GM21367 (cell line): ENCODE measurements around the gene ATG4A.

Experiments
- ATAC-seq: cut with Tn5 transposase; IDR thresholded peaks from one replicate; pipeline ENCODE4 v1.9.1; 2021; ENCODE audit not compliant: unreplicated experiment

Gene ATG4A, protein sequence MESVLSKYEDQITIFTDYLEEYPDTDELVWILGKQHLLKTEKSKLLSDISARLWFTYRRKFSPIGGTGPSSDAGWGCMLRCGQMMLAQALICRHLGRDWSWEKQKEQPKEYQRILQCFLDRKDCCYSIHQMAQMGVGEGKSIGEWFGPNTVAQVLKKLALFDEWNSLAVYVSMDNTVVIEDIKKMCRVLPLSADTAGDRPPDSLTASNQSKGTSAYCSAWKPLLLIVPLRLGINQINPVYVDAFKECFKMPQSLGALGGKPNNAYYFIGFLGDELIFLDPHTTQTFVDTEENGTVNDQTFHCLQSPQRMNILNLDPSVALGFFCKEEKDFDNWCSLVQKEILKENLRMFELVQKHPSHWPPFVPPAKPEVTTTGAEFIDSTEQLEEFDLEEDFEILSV

DNA sequence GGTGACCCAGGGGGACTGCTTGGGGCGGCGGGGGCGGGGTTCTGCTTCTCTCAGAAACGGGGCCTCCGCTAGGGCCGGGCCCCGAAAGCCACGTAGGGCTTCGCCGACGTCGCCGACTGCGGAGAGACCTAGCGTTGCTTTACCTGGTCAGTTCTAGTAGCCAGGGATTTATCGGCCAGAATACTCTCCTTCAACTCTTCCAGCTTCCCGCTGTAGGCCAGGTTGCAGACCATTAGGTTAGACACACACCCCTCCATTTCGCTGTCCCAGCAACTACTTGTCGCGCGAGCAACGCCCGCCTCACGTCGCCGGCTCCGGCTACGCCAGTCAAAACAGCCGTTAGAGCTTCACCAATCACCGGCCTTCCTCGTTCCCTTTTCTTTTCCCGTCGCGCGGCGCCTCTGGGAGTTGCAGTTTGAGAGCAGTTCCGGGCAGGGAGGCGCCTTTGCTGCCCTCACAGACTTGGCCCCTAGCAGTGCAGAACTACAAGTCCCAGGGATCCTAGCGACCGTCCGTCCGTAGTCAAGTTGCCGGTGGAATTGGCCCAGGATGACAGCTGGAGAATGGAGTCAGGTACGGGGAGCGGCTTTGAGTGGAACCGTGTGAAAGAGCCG lies at the start of gene ATG4A, which contains the start of gene PSMD10:
TSS of gene ATG4A (plus strand) at position 515 of the 614 bp plus-strand sequence. CDS start at position 564, 49 bp downstream.
TSS of gene PSMD10 (minus strand) at position 279 of the 614 bp plus-strand sequence. CDS start at position 257, 22 bp downstream.
- ATAC-seq: peak; percentile 97

DNA sequence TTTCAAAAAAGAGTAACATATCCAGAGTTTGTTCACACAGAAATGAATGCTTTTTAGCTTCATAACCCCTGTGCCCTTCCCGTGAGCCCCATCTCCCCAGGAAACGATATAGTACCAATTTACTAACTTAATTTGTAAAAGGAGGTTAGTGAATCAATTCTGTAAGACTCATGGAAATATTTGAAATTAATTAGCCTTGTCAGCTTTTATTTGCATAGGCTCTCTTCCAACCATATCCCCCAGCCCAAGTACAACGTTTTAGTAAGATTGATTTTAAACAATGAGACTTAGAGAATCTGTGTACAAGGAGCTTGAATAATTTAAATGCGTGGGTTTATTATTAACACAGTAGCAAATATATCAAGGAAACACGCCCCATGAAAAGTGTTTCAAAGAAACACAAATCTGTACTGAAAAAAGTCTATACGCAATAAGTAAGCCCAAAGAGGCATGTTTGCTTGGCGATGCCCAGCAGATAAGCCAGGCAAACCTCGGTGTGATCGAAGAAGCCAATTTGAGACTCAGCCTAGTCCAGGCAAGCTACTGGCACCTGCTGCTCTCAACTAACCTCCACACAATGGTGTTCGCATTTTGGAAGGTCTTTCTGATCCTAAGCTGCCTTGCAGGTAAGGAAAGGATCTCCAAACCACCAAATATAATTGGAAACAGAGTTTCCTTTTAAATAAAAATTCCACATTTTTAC lies 46.9 kb upstream of the ATG4A start, which contains the start of gene VSIG1:
TSS of gene VSIG1 (plus strand) at position 512 of the 703 bp plus-strand sequence. CDS start at position 578, 66 bp downstream.
- no peak for ATAC-seq

DNA sequence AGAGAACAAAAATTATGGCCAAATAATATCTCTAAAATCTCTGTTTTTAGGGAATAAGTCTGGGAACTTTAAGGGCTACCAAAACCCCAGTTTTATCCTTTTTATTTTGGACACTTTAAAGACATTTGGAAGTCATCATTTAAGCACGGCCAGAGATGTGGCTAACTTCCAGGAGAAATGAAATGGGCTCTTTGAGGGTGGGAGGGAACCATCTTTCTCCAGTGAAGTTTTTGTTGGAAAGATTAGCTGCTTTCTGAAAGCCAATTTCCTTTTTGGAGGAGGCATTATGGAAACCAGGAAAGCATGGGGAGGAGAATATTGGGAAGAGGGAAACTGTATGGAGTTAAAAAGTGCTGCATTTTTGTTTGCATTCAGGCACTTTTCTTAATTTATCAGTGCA lies 41.9 kb upstream of the ATG4A start:
- no peak for ATAC-seq

DNA sequence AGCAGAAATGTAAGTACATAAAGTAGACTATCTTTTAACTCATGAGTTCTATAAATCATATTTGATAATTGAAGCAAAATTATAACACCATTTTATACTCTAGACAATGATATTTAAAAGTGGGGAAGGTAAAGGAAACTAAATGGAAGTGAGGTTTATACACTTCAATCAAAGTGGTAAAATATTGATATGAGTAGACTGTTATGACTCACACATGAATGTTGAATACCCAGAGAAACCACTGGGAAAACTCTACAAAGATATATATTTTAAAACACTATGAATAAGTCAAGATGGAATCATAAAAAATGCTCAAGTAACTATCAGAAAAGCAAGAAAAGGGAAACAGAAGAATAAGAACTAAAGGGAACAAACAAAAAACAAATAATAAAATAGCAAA lies 38.4 kb upstream of the ATG4A start:
- no peak for ATAC-seq

DNA sequence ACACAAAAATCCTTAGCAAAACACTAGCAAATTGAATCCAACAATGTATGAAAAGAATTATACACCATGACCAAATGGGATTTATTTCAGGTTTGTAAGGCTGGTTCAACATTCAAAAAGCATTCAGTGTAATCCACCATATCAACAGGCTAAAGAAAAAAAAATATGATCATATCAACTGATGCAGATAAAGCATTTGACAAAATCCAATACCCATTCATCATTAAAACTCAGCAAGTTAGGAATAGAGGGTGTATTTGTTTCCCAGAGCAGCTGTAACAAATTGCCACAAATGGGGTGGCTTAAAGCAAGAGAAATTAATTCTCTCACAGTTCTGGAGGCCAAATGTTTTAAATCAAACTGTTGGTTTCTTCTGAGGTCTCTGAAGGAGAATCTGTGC lies 36.0 kb upstream of the ATG4A start:
- ATAC-seq: no peak

DNA sequence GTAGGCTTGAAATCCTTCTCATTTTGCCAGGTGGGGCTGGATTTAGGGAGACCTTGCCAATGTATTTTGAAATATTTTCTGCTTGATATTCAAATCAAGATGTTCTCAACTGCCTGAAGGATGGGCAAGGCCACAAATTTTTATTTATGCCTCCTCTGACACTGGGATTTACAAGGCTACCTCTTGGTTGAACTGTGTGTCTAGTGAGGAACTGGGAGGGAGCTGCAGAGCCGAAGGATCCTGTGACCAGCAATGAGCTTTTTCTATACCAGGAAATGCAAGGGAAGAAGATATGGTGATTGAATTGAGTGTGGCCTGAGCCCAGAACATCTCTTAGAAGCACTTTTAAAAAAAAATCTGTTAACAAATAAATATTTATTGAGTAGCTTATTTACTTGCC lies 31.8 kb upstream of the ATG4A start:
- no peak for ATAC-seq

DNA sequence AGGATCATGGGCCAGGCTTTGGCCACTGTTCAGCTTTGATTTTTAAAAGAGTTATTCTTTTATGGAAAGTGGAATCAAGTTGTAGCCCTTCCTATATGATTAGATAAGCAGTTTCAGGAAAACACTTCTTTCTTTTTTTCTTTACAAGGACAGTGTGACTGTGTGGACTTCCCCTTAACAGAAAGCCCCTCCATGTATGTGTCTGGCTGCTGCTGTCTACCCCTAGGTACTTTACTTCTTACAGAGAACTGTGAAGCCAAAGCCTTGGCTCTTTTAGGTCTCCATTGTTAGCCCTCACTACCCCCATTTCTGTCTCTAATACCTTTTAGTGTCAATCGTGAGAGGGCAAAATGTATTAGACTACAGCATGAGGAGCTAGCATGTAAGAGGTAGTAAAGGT lies 27.6 kb upstream of the ATG4A start:
- ATAC-seq: no peak

DNA sequence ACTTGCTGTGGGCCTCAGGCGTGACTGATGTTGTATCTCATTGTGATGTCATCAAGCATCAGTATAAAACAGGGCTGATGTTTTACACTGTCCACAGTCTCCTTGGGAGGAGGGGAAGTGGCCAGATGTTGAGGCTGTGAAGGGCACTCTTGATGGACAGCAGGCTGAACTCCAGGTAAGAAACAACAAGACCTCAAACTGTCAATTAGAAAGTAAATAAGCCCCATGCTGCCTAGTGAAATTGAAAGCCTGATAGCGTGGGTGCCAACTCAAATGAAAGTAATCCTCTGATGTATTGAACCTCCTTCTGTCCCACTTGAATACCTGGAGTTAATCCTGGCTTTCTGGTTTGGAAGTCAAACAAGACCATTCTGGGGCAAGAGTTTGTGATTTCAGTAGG lies 27.0 kb upstream of the ATG4A start:
- ATAC-seq: no peak

DNA sequence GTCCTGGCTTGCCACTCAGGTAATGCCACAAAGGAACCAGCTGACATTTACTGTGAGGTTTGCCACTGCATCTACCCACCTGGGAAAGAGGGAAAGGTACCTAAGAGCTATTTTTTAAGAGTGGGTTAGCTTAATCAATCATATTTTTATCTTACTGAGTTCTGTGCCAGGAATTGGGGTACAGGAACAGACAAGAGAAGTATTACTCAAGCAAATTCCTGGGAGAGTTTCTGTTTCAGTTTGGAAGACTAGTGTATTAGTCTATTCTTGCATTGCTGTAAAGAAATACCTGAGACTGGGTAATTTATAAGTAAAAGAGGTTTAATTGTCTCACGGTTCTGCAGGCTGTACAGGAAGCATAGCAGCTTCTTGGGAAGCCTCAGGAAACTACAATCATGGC lies 23.5 kb upstream of the ATG4A start:
- no peak for ATAC-seq

DNA sequence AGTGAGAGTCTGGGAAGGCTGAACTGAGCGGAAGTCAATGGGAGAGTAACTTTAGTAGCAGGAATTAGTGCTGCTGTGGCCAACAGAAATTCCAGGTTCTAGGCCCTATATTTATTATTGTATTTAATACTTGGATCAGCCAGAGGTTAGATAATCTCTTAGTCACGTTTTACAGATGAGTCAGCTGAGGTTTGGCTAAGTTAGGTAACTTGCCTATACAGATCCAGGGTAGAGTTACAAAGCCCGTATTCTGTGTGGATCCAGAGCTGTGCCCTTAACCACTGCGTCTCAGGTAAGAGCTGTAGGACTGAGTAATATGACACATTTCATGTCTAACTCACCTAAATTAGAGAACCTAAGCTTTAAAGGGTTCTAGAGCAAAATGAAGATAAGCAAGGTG lies 20.7 kb upstream of the ATG4A start:
- no peak for ATAC-seq

DNA sequence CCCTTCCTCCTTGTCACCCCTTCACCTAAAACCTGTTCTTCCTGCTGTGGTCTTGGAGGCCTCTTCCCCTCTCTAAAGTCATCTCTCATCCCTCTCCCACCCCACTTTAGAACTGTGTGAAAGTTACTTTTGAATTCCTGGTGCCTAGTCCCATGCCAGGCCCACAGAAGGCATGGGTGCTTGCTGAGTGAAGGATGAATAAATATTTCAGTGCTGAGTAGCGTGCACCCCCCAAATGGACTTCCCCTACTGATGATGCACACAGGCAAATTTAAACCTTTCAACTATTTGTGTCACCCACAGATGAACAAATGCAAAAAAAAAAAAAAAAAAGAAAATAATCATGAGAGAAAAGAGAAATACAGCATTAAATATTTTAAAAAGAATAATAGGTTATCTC lies 20.0 kb upstream of the ATG4A start:
- ATAC-seq: no peak

DNA sequence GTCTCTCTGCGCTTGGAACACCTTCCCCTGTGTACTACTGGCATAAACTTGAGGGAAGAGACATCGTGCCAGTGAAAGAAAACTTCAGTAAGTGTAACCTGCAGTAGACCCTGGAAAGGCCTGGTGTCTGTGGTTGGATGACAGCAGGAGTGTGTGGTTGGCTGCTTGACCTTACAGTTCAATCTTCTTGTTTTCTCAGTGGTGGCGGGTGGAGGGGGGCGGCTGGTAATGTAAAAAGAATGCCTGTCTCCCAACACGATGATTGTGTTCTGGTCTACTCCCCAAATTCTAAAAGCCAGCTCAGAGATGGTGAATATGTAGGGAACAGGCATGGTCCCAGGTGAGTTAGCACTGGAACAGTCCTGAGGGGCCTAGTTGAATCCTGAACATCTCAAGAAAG lies 18.8 kb upstream of the ATG4A start:
- no peak for ATAC-seq

DNA sequence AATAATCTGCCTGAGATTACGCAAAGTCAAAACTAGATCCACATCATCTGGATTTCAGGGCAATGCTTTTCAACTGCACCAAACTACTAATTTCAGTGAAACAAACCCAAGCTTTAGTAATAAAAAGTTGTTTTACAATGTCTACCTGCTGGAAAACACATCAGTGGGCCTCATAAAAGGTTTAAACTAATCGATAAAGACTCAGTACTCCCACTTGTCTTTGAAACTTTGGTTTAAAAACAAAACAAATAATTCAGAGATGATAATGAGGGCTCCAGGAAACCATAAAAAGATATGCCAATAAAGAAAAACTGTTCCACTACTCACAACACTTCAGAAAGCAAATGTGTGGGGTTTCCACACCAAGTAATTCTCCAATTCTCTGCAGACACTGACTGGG lies 10.5 kb upstream of the ATG4A start:
- no peak for ATAC-seq

DNA sequence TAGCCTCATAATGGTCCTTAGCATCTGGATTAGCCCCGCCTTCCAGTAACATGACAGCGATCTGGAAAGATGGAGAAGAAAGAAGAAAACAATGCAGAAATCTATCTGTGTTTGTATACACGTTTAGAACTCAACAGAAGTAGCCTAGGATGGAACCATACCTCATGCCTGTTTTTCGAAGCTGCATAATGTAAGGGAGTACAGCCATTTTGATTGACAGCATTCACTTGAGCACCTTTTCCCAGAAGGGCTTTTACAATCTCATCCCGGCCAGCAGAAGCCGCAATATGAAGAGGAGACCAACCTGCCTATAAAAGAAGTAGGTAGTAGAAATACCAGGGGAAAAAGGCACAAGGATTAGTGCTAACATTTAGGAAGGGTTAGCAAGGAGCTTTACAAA lies 3.8 kb upstream of the ATG4A start:
- no peak for ATAC-seq

DNA sequence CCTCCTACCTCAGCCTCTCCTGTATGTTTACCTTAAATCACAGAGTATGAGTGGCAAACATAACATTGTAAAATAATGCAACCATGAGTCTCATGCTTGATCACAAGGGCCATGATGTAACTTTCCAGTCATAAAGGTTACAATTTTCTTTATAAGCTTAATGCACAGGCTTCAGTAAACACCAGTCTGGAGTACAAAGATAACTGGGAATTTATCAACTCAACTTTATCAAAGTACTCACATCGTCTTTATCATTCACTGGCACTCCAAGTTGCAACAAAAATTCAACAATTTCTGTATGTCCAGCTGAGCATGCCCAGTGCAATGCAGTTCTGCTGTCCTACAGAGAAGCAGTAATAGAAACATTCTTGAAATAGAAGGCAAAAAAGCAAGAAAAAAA lies 3.1 kb upstream of the ATG4A start:
- ATAC-seq: no peak

DNA sequence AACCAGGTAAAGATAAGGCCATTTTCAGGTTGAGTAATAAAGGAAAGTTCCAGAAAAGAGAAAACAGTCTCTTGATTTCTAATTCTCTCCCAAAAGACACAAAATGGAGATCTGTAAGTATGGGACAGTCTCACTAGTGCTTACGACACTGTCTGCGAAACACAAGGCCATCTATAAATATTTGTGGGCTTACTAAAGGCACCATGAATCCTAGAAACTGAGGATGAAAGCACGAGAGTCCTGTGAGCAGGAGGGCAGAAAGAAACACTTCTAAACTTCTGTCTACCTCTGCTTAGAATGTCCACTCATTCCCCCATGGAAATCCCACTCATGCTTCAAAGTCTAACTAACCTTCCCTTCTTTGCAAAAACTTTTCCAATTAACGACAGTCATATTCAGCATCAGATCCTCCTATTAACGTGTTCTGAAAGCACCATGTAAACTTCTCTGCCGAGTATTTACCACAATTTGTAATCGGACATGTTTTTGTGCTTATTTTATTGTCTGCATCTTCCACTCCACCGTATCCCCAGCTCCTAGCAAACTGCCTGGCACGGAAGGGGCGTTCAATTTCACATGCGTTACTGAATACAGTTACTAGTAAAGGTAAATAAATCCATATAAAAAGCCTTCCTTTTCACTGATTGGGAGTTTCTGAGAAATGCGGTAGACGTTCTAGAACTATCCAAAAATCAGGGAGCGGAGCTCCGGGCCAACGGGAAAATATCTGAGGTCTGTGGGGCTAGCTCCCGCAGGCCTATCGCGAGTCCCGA lies 901 bp upstream of the ATG4A start:
- ATAC-seq: no peak

DNA sequence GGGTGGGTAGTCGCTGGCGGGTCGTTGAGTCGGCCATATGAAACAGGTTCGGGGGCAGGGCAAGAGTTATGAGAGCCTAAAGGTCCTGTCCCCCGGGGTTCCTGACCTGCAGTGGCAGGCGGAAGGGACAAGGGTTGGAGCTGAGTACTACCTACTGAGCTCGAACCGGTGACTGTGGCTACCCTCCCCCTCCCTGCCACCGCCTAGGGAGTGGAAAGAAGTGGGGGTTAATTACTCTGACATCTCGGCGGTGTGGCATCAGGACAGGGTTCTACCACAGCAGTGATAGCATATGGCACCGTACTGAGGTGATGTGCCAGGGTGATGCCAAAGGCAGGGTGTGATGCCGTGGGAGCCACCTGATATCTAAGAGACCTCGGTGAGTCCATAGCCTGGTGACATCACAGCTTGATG lies 307 bp downstream of the ATG4A start:
- ATAC-seq: peak; percentile 36

DNA sequence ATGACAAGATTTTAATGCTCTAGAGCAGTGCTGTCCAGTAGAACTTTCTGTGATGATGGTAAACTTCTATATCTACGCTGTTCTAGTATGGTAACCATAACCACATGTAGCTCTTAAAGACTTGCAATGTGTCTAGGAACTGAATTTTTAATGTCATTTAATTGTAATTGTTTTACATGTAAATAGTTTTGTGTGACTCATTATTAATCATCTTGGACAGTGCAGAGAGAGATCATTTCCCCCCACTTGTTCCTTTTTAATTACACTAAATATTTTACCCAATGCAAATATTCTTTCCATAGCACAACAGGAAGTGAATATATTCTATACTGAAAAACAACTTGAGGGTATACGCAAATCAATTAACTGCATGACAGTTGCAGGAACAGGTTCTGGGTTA lies 5.8 kb downstream of the ATG4A start:
- ATAC-seq: no peak

DNA sequence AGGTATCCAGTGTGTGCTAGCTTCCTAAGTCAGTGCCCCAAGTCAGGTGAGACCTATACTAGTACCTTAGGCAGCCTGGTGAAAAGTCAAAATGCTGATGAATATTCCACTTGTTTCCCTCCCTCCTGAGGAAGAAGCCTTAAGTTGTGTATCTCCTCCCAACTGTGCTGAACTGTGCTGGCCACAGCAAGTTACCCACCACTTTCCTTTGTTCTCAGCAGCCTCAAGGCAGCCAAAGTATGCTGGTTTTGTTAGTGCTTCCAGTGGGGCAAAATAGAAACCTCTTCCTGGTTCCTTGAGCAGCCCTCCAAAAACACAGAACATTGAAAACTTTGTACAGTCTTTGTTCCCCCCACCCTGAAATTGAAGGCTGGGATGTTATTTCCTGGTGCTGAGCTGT lies 13.9 kb downstream of the ATG4A start:
- ATAC-seq: no peak

DNA sequence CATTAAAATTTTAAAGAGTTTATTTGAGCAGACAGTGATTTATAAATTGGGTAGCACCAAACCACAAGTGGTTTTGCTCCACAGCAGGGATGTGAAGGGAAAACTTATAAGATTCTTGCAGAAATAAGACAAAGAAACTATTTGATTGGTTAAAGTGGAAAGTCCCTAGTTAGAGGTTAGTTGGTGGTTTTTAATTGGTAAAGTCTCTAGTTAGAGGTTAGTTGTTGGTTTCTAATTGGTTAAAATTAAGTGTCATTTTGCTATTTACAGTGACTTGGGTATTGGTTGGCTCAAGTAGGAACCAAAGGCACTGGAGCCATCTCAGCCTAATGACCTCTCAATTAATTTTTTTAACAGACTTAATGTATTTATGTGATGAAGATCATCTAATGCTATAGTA lies 23.0 kb downstream of the ATG4A start:
- no peak for ATAC-seq

DNA sequence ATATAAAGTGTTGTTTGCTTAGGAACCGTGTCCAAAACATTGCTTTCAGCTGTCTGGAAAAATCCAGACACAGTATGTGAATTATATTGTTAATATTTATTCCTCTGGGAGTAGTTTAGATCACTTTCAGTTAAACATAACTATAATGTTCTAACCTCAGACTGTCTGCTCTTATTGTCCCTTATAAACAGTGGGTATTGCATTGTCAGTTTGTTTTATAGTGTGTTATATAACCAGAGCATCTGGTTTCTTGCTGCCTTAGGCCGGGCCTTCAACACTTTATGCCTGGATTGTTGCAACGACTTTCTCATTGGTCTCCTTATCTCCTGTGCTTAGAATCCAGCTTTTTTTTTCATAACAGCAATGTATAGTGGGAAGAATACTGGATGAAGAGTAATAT lies 26.4 kb downstream of the ATG4A start:
- no peak for ATAC-seq
